Sigmoid colon (tissue), 4 donors: ENCODE measurements around the gene SMC1A.

Source experiments
- CTCF ChIP-seq, 4 experiments: fragments of 450-650 bp in 3 of 4; fragments of 200-600 bp in 1 of 4; IDR thresholded peaks; one replicate each; pipeline ENCODE4 v1.5.1; 2016 to 2019; ENCODE audit warnings: antibody characterized with exemption in 4 of 4, mild to moderate bottlenecking in 3 of 4, moderate library complexity in 2 of 4
- EP300 ChIP-seq, 4 donors: sonication (generic); formaldehyde crosslinking; IDR thresholded peaks; one replicate each; pipeline ENCODE4 v1.6.1; 2017; ENCODE audit warnings: antibody characterized with exemption in 4 of 4
- POLR2A ChIP-seq, 2 donors: fragments of 450-650 bp; IDR thresholded peaks; one replicate each; pipeline ENCODE4 v1.6.1; 2016; ENCODE audit warnings: antibody characterized with exemption in 2 of 2, mild to moderate bottlenecking in 2 of 2, moderate library complexity in 2 of 2
- POLR2AphosphoS5 ChIP-seq, 4 donors: sonication (generic); formaldehyde crosslinking; IDR thresholded peaks; one replicate each; pipeline ENCODE4 v1.6.1; 2017; ENCODE audit warnings: antibody characterized with exemption in 4 of 4

DNA sequence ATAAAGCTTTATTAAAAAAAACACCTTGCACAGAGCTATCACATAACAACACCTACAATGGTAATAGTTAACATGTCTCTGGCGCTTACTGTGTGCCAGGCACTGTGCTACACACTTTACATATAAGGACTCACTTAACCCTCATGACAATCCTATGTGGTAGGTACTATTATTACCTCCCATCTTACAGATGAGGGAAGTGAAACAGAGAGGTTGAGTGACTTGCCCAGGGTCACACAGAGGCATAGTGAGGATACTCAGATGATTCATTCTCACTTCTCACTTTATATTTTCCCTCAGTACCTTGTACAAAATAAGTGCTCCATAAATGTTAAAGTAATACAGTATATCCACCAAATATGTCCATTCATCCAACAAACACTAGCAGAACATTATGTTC lies 97.7 kb downstream of the SMC1A start:
- TF ChIP-seq CTCF (IDR thresholded peaks at IDR 0.05) (no peak), POLR2A (IDR thresholded peaks at IDR 0.05) (no peak), EP300 (IDR thresholded peaks at IDR 0.05) (no peak), POLR2AphosphoS5 (IDR thresholded peaks at IDR 0.05) (no peak)
